IMR-90 (cell line): ENCODE data around the gene KRT78. TPM values are rescaled to one million over a fixed set of nuclear protein-coding genes. Genes with fewer than 3 reads are reported as not detected.

ENCODE experiments used
- ATAC-seq: fragments of 200-7000 bp; cut with Tn5 transposase; 2 replicates; pipeline ENCODE4 v1.9.1; 2020; ENCODE audit warnings: low read depth, mild to moderate bottlenecking, moderate library complexity
- BruUV-seq: library from RNA; stranded (reverse); fragments of 400-500 nt; replicated peaks from 2 replicates; lab custom pipeline; 2021; lab: Mats Ljungman, UMichigan
- CTCF ChIA-PET: fragments of 300-600 bp; formaldehyde crosslinking; extraction: SDS; loops from one replicate; lab custom pipeline; 2021; ENCODE audit warnings: antibody characterized with exemption; lab: Yijun Ruan, JAX
- POLR2A ChIA-PET: fragments of 300-600 bp; sonication (Branson Sonifier 250); formaldehyde crosslinking; loops from one replicate; lab custom pipeline; 2022; ENCODE audit warnings: antibody characterized with exemption; ENCODE audit not compliant: unreplicated experiment; lab: Charles Lee
- DNase-seq: peaks from one replicate; pipeline ENCODE4 v3.0.0; 2013
- H2AFZ ChIP-seq: replicated peaks from 2 replicates; pipeline ENCODE3; 2013; ENCODE audit warnings: low read length, mild to moderate bottlenecking; ENCODE audit not compliant: poor library complexity
- H2AK5ac ChIP-seq: 2 replicates; pipeline ENCODE4 v1.6.1; 2013; ENCODE audit warnings: low read depth, low read length, inconsistent platforms
- H2AK9ac ChIP-seq: replicated peaks from 2 replicates; pipeline ENCODE3; 2013; ENCODE audit warnings: mild to moderate bottlenecking, low read depth, low read length, moderate library complexity; ENCODE audit not compliant: poor library complexity
- H2BK120ac ChIP-seq: 2 replicates; pipeline ENCODE4 v1.6.1; 2013; ENCODE audit warnings: low read depth, low read length, inconsistent platforms
- H2BK15ac ChIP-seq: 3 replicates; pipeline ENCODE4 v1.6.1; 2013; ENCODE audit warnings: low read depth, low read length, inconsistent platforms
- H2BK20ac ChIP-seq: 2 replicates; pipeline ENCODE4 v1.6.1; 2013; ENCODE audit warnings: low read depth, mild to moderate bottlenecking, inconsistent platforms, low read length, moderate library complexity
- H2BK5ac ChIP-seq: 2 replicates; pipeline ENCODE4 v1.6.1; 2013; ENCODE audit warnings: mild to moderate bottlenecking, low read depth, low read length, inconsistent platforms; ENCODE audit not compliant: poor library complexity, severe bottlenecking
- H3K14ac ChIP-seq: replicated peaks from 2 replicates; pipeline ENCODE4 v1.6.1; 2013; ENCODE audit warnings: low read depth, low read length, inconsistent platforms
- H3K18ac ChIP-seq: 2 replicates; pipeline ENCODE4 v1.6.1; 2013; ENCODE audit warnings: low read depth, low read length, control low read depth
- H3K23ac ChIP-seq: 2 replicates; pipeline ENCODE4 v1.6.1; 2013; ENCODE audit warnings: low read depth, low read length, inconsistent platforms
- H3K27ac ChIP-seq: 2 replicates; pipeline ENCODE4 v1.5.1; 2013; ENCODE audit warnings: mild to moderate bottlenecking, control low read depth, low read length; ENCODE audit not compliant: insufficient read depth
- H3K27me3 ChIP-seq: 2 replicates; pipeline ENCODE4 v1.6.1; 2013; ENCODE audit warnings: low read length; ENCODE audit not compliant: control insufficient read depth, insufficient read depth
- H3K36me3 ChIP-seq: 2 replicates; pipeline ENCODE4 v1.6.1; 2013; ENCODE audit warnings: low read length, mixed read lengths; ENCODE audit not compliant: control insufficient read depth, insufficient read depth
- H3K4ac ChIP-seq: 2 replicates; pipeline ENCODE4 v1.6.1; 2013; ENCODE audit warnings: low read depth, low read length, inconsistent platforms
- H3K4me1 ChIP-seq: 2 replicates; pipeline ENCODE4 v1.6.1; 2013; ENCODE audit warnings: low read length, mixed read lengths; ENCODE audit not compliant: control insufficient read depth, insufficient read depth
- H3K4me2 ChIP-seq: 2 replicates; pipeline ENCODE4 v1.6.1; 2013; ENCODE audit warnings: low read depth, mild to moderate bottlenecking, control low read depth, low read length, moderate library complexity
- H3K4me3 ChIP-seq: 2 replicates; pipeline ENCODE4 v1.5.1; 2013; ENCODE audit warnings: low read depth, mild to moderate bottlenecking, control low read depth, low read length, moderate library complexity; ENCODE audit not compliant: insufficient read depth
- H3K56ac ChIP-seq: 2 replicates; pipeline ENCODE4 v1.6.1; 2013; ENCODE audit warnings: low read length, inconsistent platforms; ENCODE audit not compliant: insufficient read depth; ENCODE audit errors: extremely low read depth
- H3K79me1 ChIP-seq, 2 experiments: 2 replicates each; pipeline ENCODE4 v1.6.1; 2013; ENCODE audit warnings: low read length in 2 of 2, inconsistent platforms in 1 of 2, low read depth in 1 of 2
- H3K9ac ChIP-seq: 2 replicates; pipeline ENCODE4 v1.6.1; 2013; ENCODE audit warnings: low read depth, low read length, control low read depth
- H3K9me1 ChIP-seq: 2 replicates; pipeline ENCODE4 v1.6.1; 2013; ENCODE audit warnings: low read length, inconsistent platforms; ENCODE audit not compliant: insufficient read depth
- H3K9me3 ChIP-seq: 2 replicates; pipeline ENCODE4 v1.6.1; 2013; ENCODE audit warnings: low read length; ENCODE audit not compliant: control insufficient read depth, insufficient read depth
- H4K20me1 ChIP-seq: 2 replicates; pipeline ENCODE4 v1.6.1; 2013; ENCODE audit warnings: low read length, inconsistent platforms; ENCODE audit not compliant: insufficient read depth
- H4K5ac ChIP-seq: 2 replicates; pipeline ENCODE4 v1.6.1; 2013; ENCODE audit warnings: mild to moderate bottlenecking, low read depth, low read length, control low read depth
- H4K8ac ChIP-seq, 2 experiments: 2 replicates each; pipeline ENCODE4 v1.6.1; 2013; ENCODE audit warnings: low read depth in 2 of 2, low read length in 2 of 2, control low read depth in 1 of 2, inconsistent platforms in 1 of 2
- H4K91ac ChIP-seq: 2 replicates; pipeline ENCODE4 v1.6.1; 2013; ENCODE audit warnings: low read depth, low read length, inconsistent platforms; ENCODE audit not compliant: insufficient read depth
- MAZ ChIP-seq: IDR thresholded peaks from 2 replicates; pipeline ENCODE4 v1.6.1; 2012; ENCODE audit warnings: low read depth, mild to moderate bottlenecking, low read length, improper control_type of control experiment, moderate library complexity, borderline replicate concordance
- RFX5 ChIP-seq: IDR thresholded peaks from 2 replicates; pipeline ENCODE4 v1.8.0; 2012; ENCODE audit warnings: low read depth, mild to moderate bottlenecking, low read length, moderate library complexity
- SMC3 ChIP-seq: fragments of 150-350 bp; IDR thresholded peaks from 2 replicates; pipeline ENCODE4 v1.6.1; 2016; ENCODE audit warnings: low read depth, mild to moderate bottlenecking, antibody characterized with exemption, low read length, moderate library complexity
- USF2 ChIP-seq: fragments of 150-350 bp; IDR thresholded peaks from 2 replicates; pipeline ENCODE4 v1.6.1; 2017; ENCODE audit warnings: mild to moderate bottlenecking, antibody characterized with exemption, low read length, low read depth
- WGBS, 2 experiments: methylation state at CpG; one replicate each; pipeline versions ENCODE4 v1.1.5 to v1.1.7; 2013; ENCODE audit warnings: missing lambda C conversion rate in 2 of 2; ENCODE audit not compliant: insufficient read length in 1 of 2; ENCODE audit errors: extremely low coverage in 2 of 2; 5-methylcytosine and 5-hydroxymethylcytosine counted together
- dilution Hi-C: fragments of 300-500 bp; cut with HindIII; formaldehyde crosslinking; loops from one replicate; pipeline ENCODE4 v1.14.3; 2018; ENCODE audit warnings: low sequenced_read_pairs; ENCODE audit not compliant: unreplicated experiment
- in situ Hi-C: fragments of 300-500 bp; cut with MboI; formaldehyde crosslinking; loops from 3 replicates; pipeline ENCODE4 v1.14.3; 2019; ENCODE audit warnings: low sequenced_read_pairs, inconsistent platforms, mixed read lengths
- intact Hi-C: fragments of 100-400 bp; cut with micrococcal nuclease; formaldehyde crosslinking; loops from 2 replicates; pipeline ENCODE4 v1.10.0; 2022
- polyA plus RNA-seq, 3 experiments: library from polyadenylated mRNA; depleted of rRNA; stranded (reverse); fragments of >200 nt; gene quantifications; 2 replicates each; pipeline ENCODE4 v1.2.3, GENCODE V29; 2012; ENCODE audit warnings: low replicate concordance in 1 of 3
- total RNA-seq: library from RNA; depleted of rRNA; stranded (reverse); fragments of >200 nt; gene quantifications from 2 replicates; pipeline ENCODE4 v1.2.3, GENCODE V29; 2012

The KRT78 gene
- total and polyA plus RNA-seq, 2 of the 4 experiments (the other 2 are of a cell fraction): not detected

- H3K4me2 ChIP-seq: no peak overlapping the region
- no peaks in the 10 kb centered on the region for H3K36me3 ChIP-seq
Measured at GRCh38 chr12:52846356-52846970, 2.3 kb downstream of the KRT78 start.

More at GRCh38 chr12:52846356-52846970, 2.3 kb downstream of the KRT78 start:
- in situ Hi-C loops: no loop called here
- Histone ChIP-seq H4K20me1 (no peaks in the 10 kb centered on the region), H2BK5ac (no peak overlapping the region), H3K14ac (no peak overlapping the region), H2AK9ac (no peak overlapping the region), H4K91ac (no peak overlapping the region), H2AK5ac (no peak overlapping the region), H3K56ac (no peak overlapping the region), H3K9me3 (no peaks in the 10 kb centered on the region), H3K23ac (no peak overlapping the region), H3K18ac (no peak overlapping the region), H3K9ac (no peak overlapping the region), H2BK120ac (no peak overlapping the region), H3K27ac (no peak overlapping the region), H4K8ac (no peak overlapping the region), H3K4me1 (no peaks in the 10 kb centered on the region), H2BK20ac (no peak overlapping the region), H3K4me3 (no peak overlapping the region), H2AFZ (no peak overlapping the region), H3K9me1 (no peaks in the 10 kb centered on the region), H3K79me1 (no peaks in the 10 kb centered on the region), H3K27me3 (peaks cover 45% of the 10 kb centered on the region), H2BK15ac (no peak overlapping the region), H3K4ac (no peak overlapping the region), H4K5ac (no peak overlapping the region)
- intact Hi-C loops: no loop called here
- dilution Hi-C loops: no loop called here
- TF ChIP-seq USF2 (no peak), MAZ (no peak), SMC3 (no peak), RFX5 (no peak)
- ChIA-PET POLR2A (no interaction called here), CTCF (no interaction called here)
- BruUV-seq: no TSS peak
- DNase-seq (no peak), ATAC-seq (no peak)
- 80% methylated on average over 1 of the region's 8 CpGs; no CpG with 5 or more reads in 1 of the 2 experiments for WGBS, 2 experiments
